PFSK-1 (cell line): ENCODE results near the gene SYT14.

Experiments
- SIN3A ChIP-seq: IDR thresholded peaks from 2 replicates; pipeline ENCODE4 v1.6.1; 2012; ENCODE audit warnings: mild to moderate bottlenecking, low read length, moderate library complexity, borderline replicate concordance; ENCODE audit not compliant: insufficient read depth
- TAF1 ChIP-seq: IDR thresholded peaks from 2 replicates; pipeline ENCODE4 v1.6.1; 2012; ENCODE audit warnings: low read length, control low read depth, borderline replicate concordance; ENCODE audit not compliant: insufficient read depth

DNA sequence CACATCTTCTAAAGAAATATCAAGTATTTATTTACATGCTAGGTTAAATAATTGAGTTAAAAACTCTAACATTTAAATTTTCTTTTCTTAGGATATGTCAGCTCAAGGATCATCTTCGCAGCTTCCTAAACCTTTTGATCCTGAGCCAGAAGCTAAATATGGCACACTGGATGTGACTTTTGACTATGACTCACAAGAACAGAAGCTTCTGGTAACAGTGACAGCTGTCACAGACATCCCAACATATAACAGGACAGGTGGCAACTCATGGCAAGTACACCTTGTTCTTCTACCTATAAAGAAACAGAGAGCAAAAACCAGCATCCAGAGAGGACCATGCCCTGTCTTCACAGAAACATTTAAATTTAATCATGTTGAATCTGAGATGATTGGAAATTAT lies 161.9 kb downstream of the SYT14 start:
- TF ChIP-seq SIN3A = no peak
- TF ChIP-seq TAF1 = no peak
